OCI-LY3 (cell line): ENCODE data around the gene ABCC12.

Experiments
- H2AFZ ChIP-seq: fragments of 200-600, 300-600 bp; shearing (Covaris generic); 2 replicates; pipeline ENCODE4 v1.6.0; 2014; ENCODE audit warnings: antibody characterized with exemption, low read depth, low read length
- H3K27ac ChIP-seq: fragments of 200-600, 300-600 bp; sonication (generic); 2 replicates; pipeline ENCODE4 v1.5.1; 2014; ENCODE audit warnings: mild to moderate bottlenecking, low read length, moderate library complexity, mixed read lengths
- H3K27me3 ChIP-seq: fragments of 200-600, 300-600 bp; sonication (generic); 2 replicates; pipeline ENCODE4 v1.6.1; 2014; ENCODE audit warnings: low read depth, low read length, mixed read lengths
- H3K36me3 ChIP-seq: fragments of 200-600, 300-600 bp; sonication (generic); replicated peaks from 2 replicates; pipeline ENCODE3; 2014; ENCODE audit warnings: low read depth, low read length, mixed read lengths
- H3K4me1 ChIP-seq: fragments of 300-600, 200-600 bp; sonication (generic); 2 replicates; pipeline ENCODE4 v1.6.1; 2014; ENCODE audit warnings: low read length, mixed read lengths
- H3K4me2 ChIP-seq: fragments of 200-600, 300-600 bp; sonication (generic); 2 replicates; pipeline ENCODE4 v1.6.1; 2014; ENCODE audit warnings: low read length, mixed read lengths
- H3K4me3 ChIP-seq: fragments of 300-600, 200-600 bp; sonication (generic); 2 replicates; pipeline ENCODE4 v1.5.1; 2014; ENCODE audit warnings: antibody characterized with exemption, mild to moderate bottlenecking, low read length, moderate library complexity
- H3K79me2 ChIP-seq: fragments of 300-600, 200-600 bp; shearing (Covaris generic); 2 replicates; pipeline ENCODE4 v1.6.1; 2014; ENCODE audit warnings: mild to moderate bottlenecking, low read length, mixed read lengths
- H3K9ac ChIP-seq: fragments of 300-600, 200-600 bp; shearing (Covaris generic); 2 replicates; pipeline ENCODE4 v1.6.0; 2014; ENCODE audit warnings: mild to moderate bottlenecking, low read length, moderate library complexity
- H3K9me3 ChIP-seq: fragments of 200-600, 300-600 bp; shearing (Covaris generic); 2 replicates; pipeline ENCODE4 v1.6.1; 2014; ENCODE audit warnings: low read length, mixed read lengths; ENCODE audit not compliant: insufficient read depth
- H4K20me1 ChIP-seq: fragments of 200-600, 300-600 bp; sonication (generic); 2 replicates; pipeline ENCODE4 v1.6.1; 2016; ENCODE audit warnings: low read length, mixed read lengths; ENCODE audit not compliant: insufficient read depth
- CTCF ChIP-seq: fragments of 200-600, 300-600 bp; sonication (generic); IDR thresholded peaks from 2 replicates; pipeline ENCODE4 v1.5.1; 2014; ENCODE audit warnings: antibody characterized with exemption, low read length, low read depth
- EZH2phosphoT487 ChIP-seq: fragments of 200-600 bp; shearing (Covaris generic); IDR thresholded peaks from 2 replicates; pipeline ENCODE4 v1.6.1; 2018; ENCODE audit warnings: antibody characterized with exemption, mixed run types, low read depth

Gene ABCC12

GRCh38 chr16:48164907-48165715 lies 9.3 kb upstream of the ABCC12 start:
- H3K9ac ChIP-seq, result no peak overlapping the region
- H2AFZ ChIP-seq, result no peak overlapping the region
- peak overlapping the region; percentile 70 for H3K4me2 ChIP-seq

DNA sequence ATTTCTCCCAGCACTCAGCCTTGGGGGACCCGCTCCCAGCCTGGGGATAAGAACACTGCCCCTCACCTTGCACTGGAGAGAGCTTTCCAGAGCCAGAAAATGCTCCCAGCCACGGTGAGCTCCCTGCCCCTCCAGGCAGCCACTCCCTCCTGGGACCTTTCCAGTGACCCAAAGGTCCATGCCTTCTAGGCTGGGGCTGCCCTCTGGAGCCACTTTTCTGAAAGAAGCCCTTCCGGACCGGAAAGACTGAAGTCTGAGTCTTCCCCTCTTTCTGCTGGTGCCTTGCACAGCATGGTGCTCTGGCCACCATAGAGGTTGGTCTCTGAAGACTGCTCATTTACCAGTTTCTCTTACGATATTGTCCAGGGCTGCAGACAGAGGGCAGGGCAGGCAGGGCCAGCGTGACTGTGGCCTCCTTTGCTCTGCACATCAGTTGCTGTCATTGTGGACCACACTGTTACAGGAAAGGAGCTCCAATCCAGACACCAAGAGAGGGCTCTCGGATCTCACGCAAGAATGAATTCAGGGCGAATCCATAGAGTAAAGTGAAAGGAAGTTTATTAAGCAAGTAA lies 7.1 kb upstream of the ABCC12 start:
- no peaks in the 10 kb centered on the region for H3K79me2 ChIP-seq

More at GRCh38 chr16:48164907-48165715, 9.3 kb upstream of the ABCC12 start:
- H3K4me3 ChIP-seq, result peak overlapping the region; percentile 61
- no peaks in the 10 kb centered on the region for H4K20me1 ChIP-seq
- no peaks in the 10 kb centered on the region for H3K9me3 ChIP-seq
- no peaks in the 10 kb centered on the region for H3K36me3 ChIP-seq
- H3K79me2 ChIP-seq, result no peaks in the 10 kb centered on the region
- TF ChIP-seq EZH2phosphoT487, result no peak
- peak; percentile 87 for TF ChIP-seq CTCF
- H3K27ac ChIP-seq, result no peak overlapping the region
- peaks cover 16% of the 10 kb centered on the region for H3K4me1 ChIP-seq
- H3K27me3 ChIP-seq, result peaks cover 20% of the 10 kb centered on the region

GRCh38 chr16:48161906-48162305 lies 6.1 kb upstream of the ABCC12 start:
- Histone ChIP-seq H4K20me1 (no peaks in the 10 kb centered on the region), H3K9me3 (no peaks in the 10 kb centered on the region), H3K79me2 (no peaks in the 10 kb centered on the region), H3K9ac (no peak overlapping the region), H3K27ac (no peak overlapping the region), H3K4me3 (no peak overlapping the region), H2AFZ (no peak overlapping the region), H3K4me2 (no peak overlapping the region), H3K4me1 (peaks cover 16% of the 10 kb centered on the region), H3K36me3 (no peaks in the 10 kb centered on the region), H3K27me3 (peaks cover 45% of the 10 kb centered on the region)
- no peak for TF ChIP-seq CTCF
- no peak for TF ChIP-seq EZH2phosphoT487

More for the DNA sequence above, 7.1 kb upstream of the ABCC12 start:
- peaks cover 37% of the 10 kb centered on the region for H3K27me3 ChIP-seq
- H3K27ac ChIP-seq, result no peak overlapping the region
- no peak overlapping the region for H3K4me3 ChIP-seq
- TF ChIP-seq CTCF (no peak), EZH2phosphoT487 (no peak)
- H2AFZ ChIP-seq, result no peak overlapping the region
- H3K36me3 ChIP-seq, result no peaks in the 10 kb centered on the region
- H4K20me1 ChIP-seq, result no peaks in the 10 kb centered on the region
- H3K4me2 ChIP-seq, result no peak overlapping the region
- no peaks in the 10 kb centered on the region for H3K9me3 ChIP-seq
- no peak overlapping the region for H3K9ac ChIP-seq
- peaks cover 18% of the 10 kb centered on the region for H3K4me1 ChIP-seq

DNA sequence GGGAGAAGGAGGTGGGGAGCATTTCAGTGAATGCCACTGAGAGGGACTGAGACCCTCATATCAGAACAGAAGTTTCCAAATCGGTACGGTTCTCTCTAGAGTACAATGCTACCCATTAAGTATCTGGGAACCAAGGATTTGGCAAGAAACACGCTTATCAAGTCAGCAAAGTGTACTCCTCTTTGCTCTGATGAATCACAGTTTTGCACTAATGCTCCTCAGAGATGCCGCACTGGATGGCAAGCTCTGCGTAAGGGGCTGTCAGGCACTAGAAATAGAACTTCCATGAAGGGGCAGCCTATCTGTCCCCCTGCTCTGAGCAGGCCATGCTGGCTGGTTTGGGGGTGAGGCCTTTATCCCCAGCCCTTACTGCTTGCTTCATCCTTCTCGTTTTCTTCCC lies 4.8 kb upstream of the ABCC12 start:
- Histone ChIP-seq H4K20me1 (no peaks in the 10 kb centered on the region), H2AFZ (no peak overlapping the region)

More for the DNA sequence above, 4.8 kb upstream of the ABCC12 start:
- Histone ChIP-seq H3K4me2 (no peak overlapping the region), H3K36me3 (no peaks in the 10 kb centered on the region), H3K9ac (no peak overlapping the region), H3K4me1 (peaks cover 16% of the 10 kb centered on the region), H3K27ac (no peak overlapping the region), H3K9me3 (no peaks in the 10 kb centered on the region), H3K79me2 (no peaks in the 10 kb centered on the region), H3K27me3 (peaks cover 50% of the 10 kb centered on the region), H3K4me3 (no peak overlapping the region)
- TF ChIP-seq CTCF (no peak), EZH2phosphoT487 (no peak)
